ENCODE results near the gene XKR8.

DNA sequence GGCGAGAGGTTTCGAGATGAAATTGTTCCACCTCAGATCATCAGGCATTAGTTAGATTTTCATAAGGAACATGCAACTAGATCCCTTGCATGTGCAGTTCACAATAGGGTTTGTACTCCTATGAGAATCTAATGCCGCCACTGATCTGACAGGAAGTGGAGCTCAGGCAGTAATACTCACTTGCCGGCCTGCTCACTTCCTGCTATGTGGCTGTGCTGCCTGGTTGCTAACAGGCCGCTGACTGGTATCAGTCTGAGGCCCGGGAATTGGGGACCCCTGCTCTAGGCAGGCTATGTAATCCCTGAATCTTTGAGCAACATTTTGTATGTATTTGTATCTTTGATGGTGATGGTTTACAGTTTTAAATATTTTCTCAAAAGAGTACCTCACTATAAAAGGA, 32.5 kb downstream of the XKR8 start:
- TF ChIP-seq EP300 (IDR thresholded peaks at IDR 0.05) (no peak), POLR2A (IDR thresholded peaks at IDR 0.05) (no peak)
- TF ChIP-seq, protein P1, sequence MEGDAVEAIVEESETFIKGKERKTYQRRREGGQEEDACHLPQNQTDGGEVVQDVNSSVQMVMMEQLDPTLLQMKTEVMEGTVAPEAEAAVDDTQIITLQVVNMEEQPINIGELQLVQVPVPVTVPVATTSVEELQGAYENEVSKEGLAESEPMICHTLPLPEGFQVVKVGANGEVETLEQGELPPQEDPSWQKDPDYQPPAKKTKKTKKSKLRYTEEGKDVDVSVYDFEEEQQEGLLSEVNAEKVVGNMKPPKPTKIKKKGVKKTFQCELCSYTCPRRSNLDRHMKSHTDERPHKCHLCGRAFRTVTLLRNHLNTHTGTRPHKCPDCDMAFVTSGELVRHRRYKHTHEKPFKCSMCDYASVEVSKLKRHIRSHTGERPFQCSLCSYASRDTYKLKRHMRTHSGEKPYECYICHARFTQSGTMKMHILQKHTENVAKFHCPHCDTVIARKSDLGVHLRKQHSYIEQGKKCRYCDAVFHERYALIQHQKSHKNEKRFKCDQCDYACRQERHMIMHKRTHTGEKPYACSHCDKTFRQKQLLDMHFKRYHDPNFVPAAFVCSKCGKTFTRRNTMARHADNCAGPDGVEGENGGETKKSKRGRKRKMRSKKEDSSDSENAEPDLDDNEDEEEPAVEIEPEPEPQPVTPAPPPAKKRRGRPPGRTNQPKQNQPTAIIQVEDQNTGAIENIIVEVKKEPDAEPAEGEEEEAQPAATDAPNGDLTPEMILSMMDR (IDR thresholded peaks at IDR 0.05) = no peak
